Trophoblast cell (in vitro differentiated cells and primary cell): ENCODE measurements around the gene RHCE. TPM values are rescaled to one million over a fixed set of nuclear protein-coding genes. Genes with fewer than 3 reads are reported as not detected.
"Not testable (repeated sequence)": the region's sequence is repeated elsewhere in the genome, so short reads cannot be mapped to it uniquely, and the experiment has no call there.

Experiments
- DNase-seq, 2 donors: peaks; one replicate each; pipeline ENCODE4 v3.0.0-alpha.2; 2016
- H2AFZ ChIP-seq: 2 replicates; pipeline ENCODE4 v1.6.1; 2013; ENCODE audit warnings: low read length, moderate library complexity, mild to moderate bottlenecking; ENCODE audit not compliant: insufficient read depth, poor library complexity
- H2AK5ac ChIP-seq: 2 replicates; pipeline ENCODE4 v1.6.1; 2013; ENCODE audit warnings: mild to moderate bottlenecking, low read length
- H2BK120ac ChIP-seq: 2 replicates; pipeline ENCODE4 v1.6.1; 2013; ENCODE audit warnings: low read length, mild to moderate bottlenecking, moderate library complexity; ENCODE audit not compliant: insufficient read depth, poor library complexity
- H2BK12ac ChIP-seq: 2 replicates; pipeline ENCODE4 v1.6.1; 2013; ENCODE audit warnings: mild to moderate bottlenecking, low read length, moderate library complexity
- H2BK5ac ChIP-seq: 2 replicates; pipeline ENCODE4 v1.6.1; 2013; ENCODE audit warnings: low read length, low read depth, moderate library complexity, mild to moderate bottlenecking; ENCODE audit not compliant: poor library complexity
- H3K14ac ChIP-seq: 2 replicates; pipeline ENCODE4 v1.6.1; 2013; ENCODE audit warnings: mild to moderate bottlenecking, low read length
- H3K18ac ChIP-seq: 2 replicates; pipeline ENCODE4 v1.6.1; 2013; ENCODE audit warnings: mild to moderate bottlenecking, low read length
- H3K23ac ChIP-seq: 2 replicates; pipeline ENCODE4 v1.6.1; 2013; ENCODE audit warnings: low read length
- H3K27ac ChIP-seq: 2 replicates; pipeline ENCODE4 v1.5.1; 2013; ENCODE audit warnings: low read depth, mild to moderate bottlenecking, inconsistent platforms, low read length, moderate library complexity
- H3K27me3 ChIP-seq: 2 replicates; pipeline ENCODE4 v1.6.1; 2013; ENCODE audit warnings: inconsistent platforms, mild to moderate bottlenecking, low read length, moderate library complexity; ENCODE audit not compliant: insufficient read depth
- H3K36me3 ChIP-seq, 2 experiments: 1 replicate in 1 of 2; 2 replicates in 1 of 2; pipeline ENCODE4 v1.6.1; 2013; ENCODE audit warnings: low read length in 2 of 2, mild to moderate bottlenecking in 2 of 2, moderate library complexity in 1 of 2; ENCODE audit not compliant: insufficient read depth in 2 of 2, control insufficient read depth in 1 of 2
- H3K4ac ChIP-seq: 2 replicates; pipeline ENCODE4 v1.6.1; 2013; ENCODE audit warnings: low read depth, mild to moderate bottlenecking, low read length, moderate library complexity
- H3K4me1 ChIP-seq, 2 experiments: 1 replicate in 1 of 2; 2 replicates in 1 of 2; pipeline ENCODE4 v1.6.1; 2013; ENCODE audit warnings: low read length in 2 of 2, mild to moderate bottlenecking in 2 of 2, moderate library complexity in 1 of 2; ENCODE audit not compliant: insufficient read depth in 2 of 2, control insufficient read depth in 1 of 2
- H3K4me2 ChIP-seq: 2 replicates; pipeline ENCODE4 v1.6.1; 2013; ENCODE audit warnings: inconsistent platforms, mild to moderate bottlenecking, low read length, moderate library complexity
- H3K4me3 ChIP-seq: 2 replicates; pipeline ENCODE4 v1.5.1; 2013; ENCODE audit warnings: mild to moderate bottlenecking, low read depth, low read length, inconsistent platforms
- H3K79me1 ChIP-seq: one replicate; pipeline ENCODE4 v1.6.1; 2013; ENCODE audit warnings: low read length
- H3K79me2 ChIP-seq: 2 replicates; pipeline ENCODE4 v1.6.1; 2013; ENCODE audit warnings: low read length, mild to moderate bottlenecking; ENCODE audit not compliant: control insufficient read depth, insufficient read depth, poor library complexity
- H3K9ac ChIP-seq: 2 replicates; pipeline ENCODE4 v1.6.1; 2013; ENCODE audit warnings: mild to moderate bottlenecking, low read length
- H3K9me3 ChIP-seq: 2 replicates; pipeline ENCODE4 v1.6.1; 2013; ENCODE audit warnings: low read depth, mild to moderate bottlenecking, control low read depth, inconsistent platforms, low read length; ENCODE audit not compliant: insufficient read depth
- H4K12ac ChIP-seq: 2 replicates; pipeline ENCODE4 v1.6.1; 2013; ENCODE audit warnings: low read depth, mild to moderate bottlenecking, low read length, moderate library complexity
- H4K8ac ChIP-seq: 2 replicates; pipeline ENCODE4 v1.6.1; 2013; ENCODE audit warnings: low read depth, mild to moderate bottlenecking, low read length, moderate library complexity
- H4K91ac ChIP-seq: one replicate; pipeline ENCODE4 v1.6.1; 2013; ENCODE audit warnings: low read depth, mild to moderate bottlenecking, low read length, moderate library complexity
- WGBS: extraction: QIAGEN DNeasy Blood & Tissue Kit; methylation state at CpG from one replicate; pipeline ENCODE4 v1.1.7; 2013; ENCODE audit warnings: missing lambda C conversion rate; ENCODE audit not compliant: insufficient read length, insufficient coverage; ENCODE audit errors: extremely low coverage; 5-methylcytosine and 5-hydroxymethylcytosine counted together
- polyA plus RNA-seq: library from polyadenylated mRNA; stranded (reverse); fragments of 200-250 nt; gene quantifications from 2 replicates; pipeline ENCODE4 v1.2.3, GENCODE V29; 2013

RHCE gene
- 0.49 and 0.69 TPM in 2 replicates for polyA plus RNA-seq

DNA sequence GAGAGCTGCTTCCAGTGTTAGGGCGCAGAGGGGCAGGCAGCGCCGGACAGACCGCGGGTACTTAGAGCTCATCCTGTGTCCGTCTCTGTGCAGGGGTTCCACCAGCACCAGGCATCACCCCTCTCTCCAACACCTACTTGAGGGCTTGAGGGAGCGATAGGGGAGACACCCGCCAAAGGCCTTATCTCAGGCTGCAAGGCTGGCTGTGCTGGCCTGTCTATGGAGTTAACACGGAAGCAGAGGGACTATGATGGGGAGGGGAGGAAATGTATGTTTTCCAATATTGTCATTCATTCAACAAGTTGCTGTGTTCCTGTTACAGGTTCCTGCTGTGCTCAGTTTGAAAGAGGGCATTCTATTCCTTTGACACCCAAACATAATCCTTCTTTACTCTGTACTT is at the start of gene RHCE:
Gene RHCE (minus strand): TSS at position 111 of the 400 bp plus-strand sequence. CDS start 39 bp downstream, at position 72.
- WGBS, result no CpG with 5 or more reads among the region's 9 CpGs
- H3K27me3 ChIP-seq, H3K4me1 ChIP-seq, H2AK5ac ChIP-seq, H2BK120ac ChIP-seq, DNase-seq, H3K14ac ChIP-seq, H4K8ac ChIP-seq, H2BK12ac ChIP-seq, H2BK5ac ChIP-seq, H3K36me3 ChIP-seq, H4K91ac ChIP-seq, H3K23ac ChIP-seq, H3K79me1 ChIP-seq, H4K12ac ChIP-seq, H3K4ac ChIP-seq, H3K4me3 ChIP-seq, H3K18ac ChIP-seq, H3K79me2 ChIP-seq, H3K9me3 ChIP-seq, H3K9ac ChIP-seq, H3K27ac ChIP-seq, H3K4me2 ChIP-seq, H2AFZ ChIP-seq: not testable (repeated sequence)

GRCh38 chr1:25469177-25469576 is 48.6 kb upstream of the RHCE start:
- Histone ChIP-seq H3K27me3 (no peaks in the 10 kb centered on the region), H3K9ac (no peak overlapping the region), H2AK5ac (no peak overlapping the region), H3K18ac (no peak overlapping the region), H3K27ac (no peak overlapping the region), H3K9me3 (no peaks in the 10 kb centered on the region), H3K14ac (no peak overlapping the region), H2AFZ (no peak overlapping the region), H4K91ac (no peak overlapping the region), H4K12ac (no peak overlapping the region), H4K8ac (no peak overlapping the region), H3K4ac (no peak overlapping the region), H2BK5ac (no peak overlapping the region), H3K23ac (no peak overlapping the region), H2BK12ac (no peak overlapping the region), H3K79me1 (no peaks in the 10 kb centered on the region), H2BK120ac (no peak overlapping the region), H3K4me1 (peaks cover 0 to 2% of the 10 kb centered on the region in 2 experiments), H3K4me3 (no peak overlapping the region), H3K36me3 (peaks cover 0 to 1% of the 10 kb centered on the region in 2 experiments), H3K79me2 (no peaks in the 10 kb centered on the region), H3K4me2 (no peak overlapping the region)
- no CpG with 5 or more reads among the region's 2 CpGs for WGBS
- peak in 1 of 2 donors; percentile 82 for DNase-seq

- H3K9me3 ChIP-seq, result no peaks in the 10 kb centered on the region
- H3K4me2 ChIP-seq, result no peak overlapping the region
- no peaks in the 10 kb centered on the region for H3K79me2 ChIP-seq
- DNase-seq, result no peak
- no peak overlapping the region for H4K8ac ChIP-seq
- H3K4me1 ChIP-seq, result peaks cover 0 to 2% of the 10 kb centered on the region in 2 experiments
- no peak overlapping the region for H2BK5ac ChIP-seq
- H3K4ac ChIP-seq, result no peak overlapping the region
- peaks cover 0 to 1% of the 10 kb centered on the region in 2 experiments for H3K36me3 ChIP-seq
- H3K79me1 ChIP-seq, result no peaks in the 10 kb centered on the region
- H3K14ac ChIP-seq, result no peak overlapping the region
- H2AK5ac ChIP-seq, result no peak overlapping the region
- H3K4me3 ChIP-seq, result no peak overlapping the region
- H3K23ac ChIP-seq, result no peak overlapping the region
- no peak overlapping the region for H3K27ac ChIP-seq
- no peak overlapping the region for H2BK12ac ChIP-seq
- H4K12ac ChIP-seq, result no peak overlapping the region
- no peak overlapping the region for H4K91ac ChIP-seq
- H2AFZ ChIP-seq, result no peak overlapping the region
- no peaks in the 10 kb centered on the region for H3K27me3 ChIP-seq
- no peak overlapping the region for H3K18ac ChIP-seq
- no peak overlapping the region for H3K9ac ChIP-seq
- no peak overlapping the region for H2BK120ac ChIP-seq
Observed at GRCh38 chr1:25468033-25468432, 47.4 kb upstream of the RHCE start.

GRCh38 chr1:25467616-25468015 is 47.0 kb upstream of the RHCE start:
- Histone ChIP-seq H3K27me3 (no peaks in the 10 kb centered on the region), H3K18ac (no peak overlapping the region), H3K14ac (no peak overlapping the region), H3K4me2 (no peak overlapping the region), H2BK5ac (no peak overlapping the region), H4K8ac (no peak overlapping the region), H3K4me3 (no peak overlapping the region), H4K91ac (no peak overlapping the region), H3K79me2 (no peaks in the 10 kb centered on the region), H3K79me1 (no peaks in the 10 kb centered on the region), H2BK12ac (no peak overlapping the region), H3K36me3 (peaks cover 0 to 1% of the 10 kb centered on the region in 2 experiments), H2BK120ac (no peak overlapping the region), H2AFZ (no peak overlapping the region), H3K27ac (no peak overlapping the region), H3K4me1 (peaks cover 0 to 2% of the 10 kb centered on the region in 2 experiments), H3K9me3 (no peaks in the 10 kb centered on the region), H3K4ac (no peak overlapping the region), H4K12ac (no peak overlapping the region), H2AK5ac (no peak overlapping the region), H3K23ac (no peak overlapping the region), H3K9ac (no peak overlapping the region)
- no peak for DNase-seq
- no CpG with 5 or more reads among the region's 1 CpG for WGBS
